Right lobe of liver (tissue), 4 donors: ENCODE results near the gene DPP10.

Experiments used
- POLR2A ChIP-seq: fragments of 450-650 bp; IDR thresholded peaks from one replicate; pipeline ENCODE4 v1.6.1; 2017; ENCODE audit warnings: antibody characterized with exemption, mild to moderate bottlenecking
- TF ChIP-seq, protein P1 (sequence below), 4 donors: fragments of 200-600 bp in 3 of 4; fragments of 450-650 bp in 1 of 4; IDR thresholded peaks; one replicate each; pipeline versions ENCODE4 v1.5.1 to v1.8.0; 2016 to 2022; ENCODE audit warnings: antibody characterized with exemption in 4 of 4, mild to moderate bottlenecking in 2 of 4
- donor health status: DM: no; HTN: no; CAD: no.
- donor health status: DM: no; HTN: no; CAD: no.
- donor health status: DM: no; HTN: yes; CAD: no.

DNA sequence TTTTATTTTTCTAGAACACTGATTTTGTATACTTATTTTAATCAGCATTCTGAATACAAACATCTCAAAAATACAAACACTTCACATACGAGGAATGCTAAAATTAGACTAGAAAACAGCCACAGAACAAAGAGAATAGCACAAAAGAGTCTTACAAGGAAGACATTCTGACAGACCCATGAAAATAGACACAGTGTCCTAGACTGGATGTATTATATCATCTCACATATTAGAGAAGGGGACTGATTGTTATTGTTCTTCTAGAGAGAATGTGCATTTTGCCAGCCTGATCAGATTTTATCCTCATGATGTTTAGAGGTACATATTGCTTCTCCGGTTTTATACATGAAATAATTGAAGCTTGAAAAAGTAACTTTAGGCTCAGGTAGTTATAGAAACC, 357.9 kb downstream of the DPP10 start:
- TF ChIP-seq, protein P1, sequence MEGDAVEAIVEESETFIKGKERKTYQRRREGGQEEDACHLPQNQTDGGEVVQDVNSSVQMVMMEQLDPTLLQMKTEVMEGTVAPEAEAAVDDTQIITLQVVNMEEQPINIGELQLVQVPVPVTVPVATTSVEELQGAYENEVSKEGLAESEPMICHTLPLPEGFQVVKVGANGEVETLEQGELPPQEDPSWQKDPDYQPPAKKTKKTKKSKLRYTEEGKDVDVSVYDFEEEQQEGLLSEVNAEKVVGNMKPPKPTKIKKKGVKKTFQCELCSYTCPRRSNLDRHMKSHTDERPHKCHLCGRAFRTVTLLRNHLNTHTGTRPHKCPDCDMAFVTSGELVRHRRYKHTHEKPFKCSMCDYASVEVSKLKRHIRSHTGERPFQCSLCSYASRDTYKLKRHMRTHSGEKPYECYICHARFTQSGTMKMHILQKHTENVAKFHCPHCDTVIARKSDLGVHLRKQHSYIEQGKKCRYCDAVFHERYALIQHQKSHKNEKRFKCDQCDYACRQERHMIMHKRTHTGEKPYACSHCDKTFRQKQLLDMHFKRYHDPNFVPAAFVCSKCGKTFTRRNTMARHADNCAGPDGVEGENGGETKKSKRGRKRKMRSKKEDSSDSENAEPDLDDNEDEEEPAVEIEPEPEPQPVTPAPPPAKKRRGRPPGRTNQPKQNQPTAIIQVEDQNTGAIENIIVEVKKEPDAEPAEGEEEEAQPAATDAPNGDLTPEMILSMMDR (IDR thresholded peaks at IDR 0.05): no peak
- no peak for TF ChIP-seq POLR2A
